DMS79 treated with DMSO at 0.1 percent for 48 hours (cell line): ENCODE measurements around the gene IRS1.

Source experiments
- DNase-seq: peaks from one replicate; lab custom pipeline; 2025; lab: John Stamatoyannopoulos, UW

Gene IRS1

GRCh38 chr2:226721541-226721940, 78.1 kb downstream of the IRS1 start:
- no peak for DNase-seq

DNA sequence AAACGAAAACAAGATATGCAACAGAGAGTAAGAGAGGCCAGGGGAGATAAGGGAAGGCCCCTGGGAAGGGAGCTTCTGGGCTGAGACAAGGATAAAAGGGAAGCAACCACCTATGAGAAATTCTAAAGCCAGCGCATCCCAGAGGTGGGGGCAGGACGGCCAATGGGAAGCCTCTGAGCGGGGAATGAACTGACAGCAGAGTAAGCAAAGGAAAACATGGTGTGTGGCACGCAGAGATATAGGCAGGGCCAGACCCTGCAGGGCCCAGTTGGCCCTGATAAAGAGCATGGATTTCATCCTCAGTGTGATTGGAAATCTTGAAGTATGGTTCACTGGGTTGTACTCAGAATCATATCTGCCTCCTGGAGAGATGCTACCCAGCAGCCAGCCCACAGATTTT, 78.7 kb downstream of the IRS1 start:
- no peak for DNase-seq

- DNase-seq, result no peak
Measured at GRCh38 chr2:226717719-226718118, 81.9 kb downstream of the IRS1 start.

DNA sequence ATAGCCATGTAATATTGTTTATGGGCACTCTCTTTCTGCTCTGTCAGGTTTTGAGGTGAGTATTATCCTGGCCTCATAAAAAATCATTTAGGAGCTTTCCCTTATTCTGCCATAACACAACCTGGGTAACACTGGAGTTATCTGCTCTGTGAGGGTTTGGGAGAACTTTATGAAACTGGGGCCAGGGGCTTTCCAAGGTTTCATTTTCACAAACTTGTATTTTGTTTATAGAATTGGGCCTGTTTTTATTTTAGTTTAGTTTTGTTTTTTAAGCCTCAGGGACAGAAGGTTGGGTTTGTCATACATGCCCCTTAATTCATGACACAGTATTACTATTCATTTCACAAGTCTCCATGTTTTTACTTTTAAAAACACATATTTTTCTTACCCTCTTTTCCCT, 83.5 kb downstream of the IRS1 start:
- no peak for DNase-seq

DNA sequence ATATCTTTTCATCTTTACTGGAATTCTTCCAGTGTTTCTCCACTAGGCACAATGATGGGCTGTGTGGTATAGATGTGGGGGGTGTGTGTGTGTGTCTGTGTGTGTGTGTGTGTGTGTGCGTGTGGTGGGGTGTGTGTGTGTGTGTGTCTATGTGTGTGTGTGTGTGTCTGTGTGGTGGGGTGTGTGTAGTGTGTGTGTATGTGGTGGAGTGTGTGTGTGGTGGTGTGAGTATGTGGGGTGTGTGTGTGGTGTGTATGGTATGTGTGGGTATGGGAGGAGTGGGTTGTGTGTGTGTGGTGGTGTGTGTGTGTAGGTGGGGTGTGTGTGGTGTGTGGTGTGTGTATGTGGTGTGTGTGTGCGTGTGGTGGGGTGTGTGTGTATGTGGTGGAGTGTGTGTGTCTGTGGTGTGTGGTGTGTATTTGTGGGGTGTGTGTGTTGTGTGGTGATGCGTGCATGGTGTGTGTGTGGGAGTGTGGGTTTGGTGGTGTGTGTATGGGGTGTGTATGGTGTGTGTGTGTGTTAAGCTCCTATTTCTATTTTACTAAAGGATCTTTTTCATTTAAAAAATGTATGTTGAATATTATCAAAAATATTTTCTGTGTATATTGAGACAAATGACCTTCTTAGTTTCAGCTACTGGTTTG, 84.2 kb downstream of the IRS1 start:
- no peak for DNase-seq

GRCh38 chr2:226712941-226713340, 86.7 kb downstream of the IRS1 start:
- no peak for DNase-seq

DNA sequence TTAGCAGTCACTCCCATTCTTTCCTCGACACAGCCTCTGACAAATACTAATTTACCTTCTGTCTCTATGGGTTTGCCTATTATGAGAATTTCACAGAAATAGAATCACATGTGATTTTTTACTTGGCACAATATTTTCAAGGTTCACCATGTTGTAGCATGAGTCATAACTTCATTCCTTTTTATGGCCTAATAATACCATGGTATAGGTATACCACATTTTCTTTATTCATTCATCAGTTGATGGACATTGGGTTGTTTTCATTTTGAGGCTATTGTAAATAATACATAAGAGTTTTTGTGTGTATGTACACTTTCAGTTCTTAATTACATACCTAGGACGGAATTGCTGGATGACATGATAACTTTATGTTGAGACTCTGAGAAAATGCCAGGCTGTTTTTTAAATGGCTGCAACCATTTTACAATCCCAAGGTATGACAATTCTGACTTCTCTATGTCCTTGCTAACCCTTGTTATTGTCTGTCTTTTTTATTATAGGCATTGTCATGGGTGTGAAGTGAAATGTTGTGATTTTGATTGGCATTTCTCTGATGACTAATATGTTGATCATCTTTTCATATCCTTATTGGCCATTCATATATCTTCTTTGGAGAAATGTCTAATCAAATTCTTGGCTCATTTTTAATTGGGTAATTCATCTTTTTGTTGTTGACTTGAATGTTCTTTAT, 87.9 kb downstream of the IRS1 start:
- no peak for DNase-seq

GRCh38 chr2:226707499-226707898, 92.1 kb downstream of the IRS1 start:
- DNase-seq, result no peak

DNA sequence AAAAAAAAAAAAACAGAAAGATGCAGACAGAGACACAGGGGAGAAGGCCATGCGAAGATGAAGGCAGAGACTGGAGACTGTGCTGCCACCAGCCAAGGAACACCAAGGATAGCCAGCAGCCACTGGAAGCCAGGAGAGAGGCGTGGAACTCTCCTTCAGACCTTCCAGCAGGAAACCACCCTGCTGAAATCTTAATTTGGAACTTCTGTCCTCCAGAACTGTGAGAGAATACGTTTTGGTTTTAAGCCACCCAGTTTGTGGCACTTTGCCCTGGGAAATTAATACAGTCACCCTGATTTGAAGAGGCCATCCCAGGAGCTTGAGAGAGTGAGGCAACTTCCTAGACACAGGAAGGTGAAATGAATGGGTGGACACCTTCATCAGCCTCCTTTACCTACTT, 93.7 kb downstream of the IRS1 start:
- DNase-seq, result no peak

DNA sequence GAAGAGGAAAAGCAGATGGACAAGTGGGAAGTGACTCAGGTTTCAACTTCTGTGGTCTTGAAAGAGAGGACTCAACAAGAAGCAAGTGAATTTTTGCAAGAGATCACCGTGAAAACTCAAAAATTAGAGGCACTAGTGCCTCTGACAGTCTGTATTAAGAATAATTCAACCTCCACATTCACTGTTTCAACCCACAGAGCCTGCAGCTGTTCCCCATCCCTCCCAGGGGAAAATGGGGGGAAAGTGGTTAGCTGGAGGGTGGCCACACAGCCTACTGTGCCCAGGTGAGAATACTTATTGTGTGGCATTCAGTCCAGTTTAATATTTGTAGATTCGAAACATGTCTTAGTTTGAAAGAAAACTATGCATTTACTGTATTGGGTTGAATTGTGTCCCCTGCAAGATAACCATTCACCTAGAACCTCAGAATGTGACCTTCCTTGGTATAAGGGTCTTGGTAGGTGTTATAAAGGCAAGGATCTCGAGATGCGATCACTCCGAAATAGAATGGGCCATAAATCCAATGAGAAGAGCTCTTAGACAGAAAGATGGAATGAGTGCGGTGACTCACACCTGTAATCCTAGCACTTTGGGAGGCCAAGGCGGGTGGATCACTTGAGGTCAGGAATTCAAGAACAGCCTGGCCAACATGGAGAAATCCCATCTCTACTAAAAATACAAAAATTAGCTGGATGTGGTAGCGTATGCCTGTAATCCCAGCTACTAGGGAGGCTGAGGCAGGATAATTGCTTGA, 94.3 kb downstream of the IRS1 start:
- DNase-seq, result no peak

DNA sequence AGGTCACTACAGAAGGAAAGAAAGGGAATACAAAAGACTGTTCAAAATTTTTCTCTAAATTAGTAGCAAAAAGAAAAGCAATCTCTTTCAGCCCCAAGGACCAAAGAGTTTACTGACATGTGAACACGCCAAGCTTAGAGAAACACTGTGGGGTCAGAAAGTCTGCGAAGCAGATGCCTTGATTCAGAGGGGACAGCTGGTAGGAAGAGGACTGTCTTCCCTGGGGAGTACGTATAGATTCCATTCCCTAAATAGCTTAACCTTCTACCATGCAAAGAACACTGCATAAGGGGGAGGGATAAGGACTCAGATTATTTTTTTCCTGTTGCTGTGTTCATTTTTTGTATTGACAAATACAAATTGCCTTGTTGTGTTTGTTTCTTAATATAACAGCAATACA, 96.1 kb downstream of the IRS1 start:
- no peak for DNase-seq

DNA sequence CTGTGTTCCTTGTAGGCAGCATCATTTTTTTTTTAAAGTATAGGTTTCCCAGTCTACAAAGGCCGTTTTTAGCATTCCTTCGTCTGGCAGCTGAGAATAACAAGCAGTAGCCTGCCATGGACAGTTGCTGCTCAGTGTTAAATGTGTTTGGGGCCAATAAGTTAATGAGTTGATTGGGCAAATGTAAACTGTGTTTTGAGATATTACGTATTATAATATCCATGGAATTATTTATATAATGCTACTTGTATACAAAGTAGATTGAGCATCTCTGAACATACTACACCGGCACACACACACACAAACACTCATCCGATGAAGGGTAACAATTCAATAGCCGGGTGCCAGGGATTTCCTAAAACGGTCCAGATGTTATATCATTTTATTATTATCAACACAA, 97.2 kb downstream of the IRS1 start:
- no peak for DNase-seq

GRCh38 chr2:226701052-226701451, 98.6 kb downstream of the IRS1 start:
- DNase-seq, result no peak

DNA sequence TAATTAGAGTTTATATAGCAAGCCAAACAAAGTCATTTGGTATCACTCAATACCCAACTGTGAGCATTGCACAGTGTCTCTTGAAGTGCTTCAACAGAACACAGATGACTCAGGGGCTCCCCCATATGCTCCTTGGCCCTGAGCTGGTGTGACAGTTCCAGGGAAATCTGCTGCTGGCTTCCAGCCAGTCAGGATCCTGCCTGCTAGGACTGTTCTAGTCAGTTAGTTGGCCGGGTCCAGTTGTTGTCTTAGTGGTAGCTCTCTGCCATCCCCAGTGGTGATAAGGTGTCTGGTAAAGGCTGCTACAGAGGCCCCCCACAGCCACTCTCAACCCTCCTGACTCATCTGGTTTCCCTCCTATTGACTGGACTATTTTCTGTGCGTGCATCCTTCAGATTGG, 100.3 kb downstream of the IRS1 start:
- DNase-seq, result no peak

DNA sequence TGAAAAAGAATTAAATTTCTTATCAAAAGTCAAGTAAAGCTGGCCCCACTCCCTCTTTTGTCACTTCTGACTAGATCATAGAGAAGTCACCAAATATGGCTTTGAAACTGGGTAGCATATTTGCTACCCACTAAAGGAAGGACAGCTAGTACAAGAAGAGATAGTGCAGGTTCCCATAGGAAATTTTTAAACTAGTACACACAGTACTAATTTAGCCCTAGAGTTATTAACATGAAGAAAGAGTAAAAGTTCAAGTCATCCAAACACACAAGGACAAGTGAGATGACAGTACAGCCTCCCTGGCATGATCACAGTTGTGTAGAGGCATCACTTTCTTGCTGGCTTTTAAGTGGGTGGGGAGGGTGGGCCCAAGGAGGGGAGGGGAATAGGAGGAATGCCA, 100.9 kb downstream of the IRS1 start:
- no peak for DNase-seq

DNA sequence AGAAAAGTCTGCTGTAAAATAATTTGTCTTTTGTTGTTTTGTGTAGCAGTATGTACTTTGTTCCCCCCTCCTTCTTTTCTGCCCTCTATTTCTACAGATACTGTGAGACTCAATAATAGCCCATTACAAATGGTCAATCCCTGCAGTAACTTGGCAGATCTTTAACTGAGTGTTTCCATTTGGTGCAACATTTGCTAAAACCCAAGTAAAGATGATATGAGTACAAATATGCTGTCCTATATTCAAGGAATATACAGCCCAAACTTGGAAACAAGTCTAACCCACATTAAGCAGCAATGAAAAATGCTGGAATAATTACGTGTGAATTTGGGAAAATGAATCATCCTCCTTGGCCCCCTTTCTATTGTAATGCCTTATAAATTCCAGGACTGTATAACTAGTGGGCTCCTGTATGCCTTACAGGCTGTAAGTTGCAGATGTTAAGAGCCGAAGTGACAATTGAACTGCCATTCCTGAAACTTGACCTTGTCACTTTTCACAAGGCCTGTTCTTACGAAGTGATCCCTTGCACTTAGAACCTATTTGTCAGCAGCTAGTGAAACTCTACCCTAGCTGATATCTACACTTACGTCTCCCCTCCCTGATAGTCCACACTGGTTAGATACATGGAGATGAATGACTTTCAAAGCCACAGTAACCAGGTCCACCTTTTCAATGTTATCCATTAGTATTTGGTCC, 104.9 kb downstream of the IRS1 start:
- DNase-seq, result no peak

- DNase-seq, result no peak
Measured at GRCh38 chr2:226694149-226694548, 105.5 kb downstream of the IRS1 start.

DNA sequence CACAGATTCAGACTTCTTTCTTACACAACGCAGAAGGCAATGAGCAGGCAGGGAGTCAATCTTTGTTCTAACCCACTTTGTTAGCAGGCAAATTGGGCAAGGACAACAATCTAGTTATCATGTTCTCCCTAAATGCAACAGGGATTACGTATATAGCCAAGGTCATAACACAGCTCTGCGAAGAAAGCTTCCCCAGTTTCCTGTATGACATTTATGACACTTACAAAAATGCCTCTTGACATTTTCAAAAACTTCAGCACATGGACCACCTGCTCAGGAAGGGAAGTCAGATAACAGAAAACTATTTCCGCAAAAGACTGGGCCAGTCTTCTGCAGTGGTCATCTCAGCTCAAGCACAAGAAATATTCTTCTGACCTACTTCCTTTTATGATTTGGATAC, 106.1 kb downstream of the IRS1 start:
- no peak for DNase-seq

- DNase-seq, result no peak
Measured at GRCh38 chr2:226692521-226693126, 107.0 kb downstream of the IRS1 start.

GRCh38 chr2:226691255-226691654, 108.4 kb downstream of the IRS1 start:
- DNase-seq, result no peak

DNA sequence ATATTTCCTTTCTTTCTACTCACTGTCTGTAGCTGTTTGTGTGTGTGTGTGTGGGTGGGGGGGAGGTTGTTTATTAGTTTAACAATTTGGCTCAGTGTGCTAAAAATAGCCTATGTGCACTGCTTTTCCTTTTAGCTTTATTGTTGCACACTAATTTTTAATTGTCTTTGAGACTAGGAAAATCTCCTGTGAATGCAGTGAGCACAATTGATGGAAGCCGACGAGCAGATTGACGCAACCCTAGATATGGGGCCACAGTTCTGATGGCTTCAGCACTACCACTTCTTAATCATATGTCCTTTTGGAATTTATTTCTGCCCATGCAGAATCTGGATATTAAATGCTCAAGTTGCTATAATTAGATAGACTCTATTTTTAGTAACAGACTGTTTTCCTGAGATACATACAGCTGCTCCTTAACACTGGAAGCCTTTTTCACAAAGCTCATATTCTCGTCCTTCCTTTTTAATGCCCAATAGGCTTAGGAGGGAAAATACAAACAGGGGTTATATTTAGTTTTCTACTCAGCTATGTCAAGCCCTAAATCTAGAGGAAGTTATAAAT, 109.1 kb downstream of the IRS1 start:
- DNase-seq, result no peak

DNA sequence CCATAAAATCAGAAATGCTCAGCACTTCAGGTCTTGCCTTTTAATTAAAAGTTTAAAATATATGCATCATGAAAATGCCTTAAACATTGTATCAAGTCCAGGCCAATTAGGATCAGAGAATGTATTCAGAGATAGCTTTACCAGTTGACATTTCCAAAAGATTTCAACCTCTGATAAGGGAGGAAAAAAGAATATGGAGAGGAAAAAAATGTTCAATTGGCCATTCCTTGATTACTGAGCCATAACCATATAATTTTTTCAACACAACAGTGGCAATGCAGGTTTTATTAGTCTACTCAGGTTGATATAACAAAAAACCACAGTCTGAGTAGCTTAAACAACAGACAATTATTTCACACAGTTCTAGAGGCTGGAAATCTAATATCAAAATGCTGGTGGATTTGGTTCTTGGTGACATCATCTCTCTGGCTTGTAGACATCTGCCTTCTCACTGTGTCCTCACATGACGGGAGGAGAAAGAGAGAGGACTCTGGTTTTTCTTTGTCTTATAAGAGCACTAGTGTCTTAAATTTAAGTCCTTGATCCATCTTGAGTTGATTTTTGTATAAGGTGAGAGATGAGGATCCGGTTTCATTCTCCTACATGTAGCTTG, 111.9 kb downstream of the IRS1 start:
- no peak for DNase-seq
